T-helper 17 cell (primary cell): ENCODE data around the gene LYZL6. TPM values are rescaled to one million over a fixed set of nuclear protein-coding genes. Genes with fewer than 3 reads are reported as not detected.
A peak's percentile ranks its signal among the peaks of the same experiment; 100 is the strongest.
"Not testable (repeated sequence)": the region's sequence is repeated elsewhere in the genome, so short reads cannot be mapped to it uniquely, and the experiment has no call there.

ENCODE experiments used
- ATAC-seq: fragments of 150-1000 bp; cut with Tn5 transposase; 2 replicates; pipeline ENCODE4 v1.10.0; 2021; ENCODE audit warnings: mild to moderate bottlenecking, moderate library complexity
- DNase-seq, 3 donors: peaks; one replicate each; pipeline versions ENCODE4 v3.0.0 to v3.0.0-alpha.2; 2020 to 2021
- H3K9me3 ChIP-seq: one replicate; pipeline ENCODE4 v1.7.0; 2013; ENCODE audit warnings: low read length, mild to moderate bottlenecking; ENCODE audit not compliant: control insufficient read depth, poor library complexity, severe bottlenecking
- H3K27ac Mint-ChIP-seq: one replicate; pipeline ENCODE4 v1.8.0; 2022; ENCODE audit warnings: mild to moderate bottlenecking, moderate library complexity, mixed read lengths
- H3K27me3 Mint-ChIP-seq: one replicate; pipeline ENCODE4 v1.8.0; 2022; ENCODE audit warnings: mixed read lengths
- H3K36me3 Mint-ChIP-seq: one replicate; pipeline ENCODE4 v1.8.0; 2022; ENCODE audit warnings: low read depth, mixed read lengths
- H3K4me1 Mint-ChIP-seq: one replicate; pipeline ENCODE4 v1.8.0; 2022; ENCODE audit warnings: mild to moderate bottlenecking, mixed read lengths
- H3K4me3 Mint-ChIP-seq: one replicate; pipeline ENCODE4 v1.8.0; 2022; ENCODE audit warnings: mild to moderate bottlenecking, moderate library complexity, mixed read lengths
- total RNA-seq, 4 donors: library from RNA in 2 of 4; stranded (reverse) in 2 of 4; gene quantifications; one replicate each; pipeline ENCODE4 v1.2.3 and lab custom pipeline; 2022 to 2026

Gene LYZL6
- total RNA-seq, 2 donors from 2014 or later: not detected

- H3K4me1 Mint-ChIP-seq: peaks cover 6% of the 10 kb centered on the region
- H3K36me3 Mint-ChIP-seq: no peaks in the 10 kb centered on the region
- DNase-seq: no peak
- no peak for ATAC-seq
- no peaks in the 10 kb centered on the region for H3K9me3 ChIP-seq
- H3K27ac Mint-ChIP-seq: no peak overlapping the region
- peaks cover 11% of the 10 kb centered on the region for H3K27me3 Mint-ChIP-seq
- no peak overlapping the region for H3K4me3 Mint-ChIP-seq
These were observed 28.6 kb upstream of the LYZL6 start for GRCh38 chr17:35972066-35972465.

GRCh38 chr17:35969558-35970380 is 26.3 kb upstream of the LYZL6 start:
- ATAC-seq: peak; percentile 48
- Mint-ChIP-seq H3K27ac (no peak overlapping the region), H3K4me1 (peaks cover 4% of the 10 kb centered on the region), H3K36me3 (no peaks in the 10 kb centered on the region), H3K27me3 (peaks cover 5% of the 10 kb centered on the region), H3K4me3 (no peak overlapping the region)
- peak; percentile 19 to 54 (median 24) for DNase-seq
- no peaks in the 10 kb centered on the region for H3K9me3 ChIP-seq

DNA sequence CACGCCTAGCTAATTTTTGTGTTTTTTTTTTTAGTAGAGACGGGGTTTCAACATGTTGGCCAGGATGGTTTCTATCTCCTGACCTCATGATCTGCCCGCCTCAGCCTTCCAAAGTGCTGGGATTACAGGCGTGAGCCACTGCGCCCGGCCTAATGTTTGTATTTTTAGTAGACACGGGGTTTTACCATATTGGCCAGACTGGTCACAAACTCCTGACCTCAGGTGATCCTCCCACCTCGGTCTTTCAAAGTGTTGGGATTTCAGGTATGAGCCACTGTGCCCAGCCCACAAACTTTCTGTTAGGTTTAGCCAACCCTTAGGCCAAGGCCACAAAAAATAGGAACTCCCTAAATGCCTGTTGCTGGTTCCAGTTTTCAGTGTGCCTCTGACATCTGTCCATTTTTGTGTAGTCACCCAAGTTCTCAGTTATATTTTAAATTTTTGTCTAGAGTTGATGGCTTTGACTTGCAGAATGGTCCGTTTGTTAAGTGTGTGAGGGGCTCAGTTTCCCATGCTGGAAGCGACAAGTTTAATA is 25.1 kb upstream of the LYZL6 start:
- Mint-ChIP-seq H3K27ac (no peak overlapping the region), H3K27me3 (peaks cover 8% of the 10 kb centered on the region), H3K4me1 (peaks cover 4% of the 10 kb centered on the region), H3K36me3 (no peaks in the 10 kb centered on the region), H3K4me3 (no peak overlapping the region)
- DNase-seq: no peak
- H3K9me3 ChIP-seq: no peaks in the 10 kb centered on the region
- ATAC-seq: no peak

DNA sequence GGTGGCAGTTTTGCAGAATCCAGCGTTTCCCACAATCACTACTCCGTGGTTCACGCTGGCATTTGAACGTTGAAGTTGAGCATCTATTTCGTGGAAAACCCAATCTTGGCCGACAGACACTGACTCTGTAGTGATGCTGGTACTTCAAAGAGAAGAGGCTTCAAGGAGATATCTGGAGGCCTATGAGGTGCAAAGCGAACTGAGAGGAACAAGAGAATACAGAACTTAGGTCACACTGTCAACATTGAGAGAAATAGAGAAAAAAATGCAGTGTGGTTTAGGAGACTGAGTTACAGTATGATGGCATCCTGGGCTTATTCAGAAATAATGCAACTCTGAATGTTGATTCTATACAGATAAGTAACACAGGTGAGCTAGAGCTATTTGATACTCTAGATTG is 21.8 kb upstream of the LYZL6 start:
- no peak for DNase-seq
- Mint-ChIP-seq H3K36me3 (no peaks in the 10 kb centered on the region), H3K27me3 (peaks cover 29% of the 10 kb centered on the region), H3K27ac (no peak overlapping the region), H3K4me3 (no peak overlapping the region), H3K4me1 (peaks cover 4% of the 10 kb centered on the region)
- ATAC-seq: no peak
- no peaks in the 10 kb centered on the region for H3K9me3 ChIP-seq

DNA sequence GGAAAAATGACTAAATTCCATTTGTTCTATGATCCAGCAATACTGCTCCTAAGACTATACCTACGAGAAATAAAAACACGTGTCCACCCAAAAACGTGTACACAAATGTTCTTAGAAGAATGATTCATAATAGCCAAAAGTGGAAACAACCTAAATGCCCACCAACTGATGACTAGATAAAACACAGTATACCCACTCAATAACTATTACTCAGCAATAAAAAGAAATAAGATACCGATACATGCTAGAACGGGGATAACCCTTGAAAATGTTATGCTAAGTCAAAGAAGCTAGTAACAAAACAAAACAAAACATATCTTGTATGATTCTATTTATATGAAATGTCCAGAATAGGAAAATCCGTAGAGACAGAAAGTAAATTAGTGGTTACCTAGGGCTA is 20.1 kb upstream of the LYZL6 start:
- H3K27me3 Mint-ChIP-seq: peaks cover 41% of the 10 kb centered on the region
- ATAC-seq (no peak), DNase-seq (no peak)
- H3K9me3 ChIP-seq: no peaks in the 10 kb centered on the region
- H3K4me1 Mint-ChIP-seq: no peaks in the 10 kb centered on the region
- H3K27ac Mint-ChIP-seq: no peak overlapping the region
- no peaks in the 10 kb centered on the region for H3K36me3 Mint-ChIP-seq
- H3K4me3 Mint-ChIP-seq: no peak overlapping the region

DNA sequence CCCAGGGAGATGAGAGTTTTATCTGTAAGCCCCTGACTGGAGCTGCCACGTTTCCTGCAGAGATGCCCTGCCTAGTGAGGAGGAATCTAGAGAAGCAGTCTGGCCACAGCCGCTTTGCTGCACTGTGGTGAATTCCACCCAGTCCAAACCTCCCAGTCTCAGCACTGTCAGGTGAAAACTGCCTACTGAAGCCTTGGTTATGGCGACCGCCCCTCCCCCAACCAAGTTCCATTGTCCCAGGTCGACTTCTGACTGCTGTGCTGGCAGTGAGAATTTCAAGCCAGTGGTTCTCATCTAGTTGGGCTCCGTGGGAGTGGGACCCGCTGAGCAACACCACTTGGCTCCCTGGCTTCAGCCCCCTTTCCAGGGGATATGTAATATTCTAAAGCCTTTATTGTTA is 10.2 kb upstream of the LYZL6 start:
- H3K9me3 ChIP-seq: no peaks in the 10 kb centered on the region
- Mint-ChIP-seq H3K4me3 (no peak overlapping the region), H3K36me3 (no peaks in the 10 kb centered on the region), H3K4me1 (peaks cover 3% of the 10 kb centered on the region), H3K27me3 (peaks cover 30% of the 10 kb centered on the region), H3K27ac (no peak overlapping the region)
- DNase-seq: no peak
- ATAC-seq: no peak

- DNase-seq (no peak), ATAC-seq (no peak)
- Mint-ChIP-seq H3K4me1 (peaks cover 3% of the 10 kb centered on the region), H3K4me3 (no peak overlapping the region), H3K27ac (no peak overlapping the region), H3K27me3 (peaks cover 19% of the 10 kb centered on the region), H3K36me3 (no peaks in the 10 kb centered on the region)
- no peaks in the 10 kb centered on the region for H3K9me3 ChIP-seq
These were observed 5.9 kb upstream of the LYZL6 start for GRCh38 chr17:35949401-35949800.

DNA sequence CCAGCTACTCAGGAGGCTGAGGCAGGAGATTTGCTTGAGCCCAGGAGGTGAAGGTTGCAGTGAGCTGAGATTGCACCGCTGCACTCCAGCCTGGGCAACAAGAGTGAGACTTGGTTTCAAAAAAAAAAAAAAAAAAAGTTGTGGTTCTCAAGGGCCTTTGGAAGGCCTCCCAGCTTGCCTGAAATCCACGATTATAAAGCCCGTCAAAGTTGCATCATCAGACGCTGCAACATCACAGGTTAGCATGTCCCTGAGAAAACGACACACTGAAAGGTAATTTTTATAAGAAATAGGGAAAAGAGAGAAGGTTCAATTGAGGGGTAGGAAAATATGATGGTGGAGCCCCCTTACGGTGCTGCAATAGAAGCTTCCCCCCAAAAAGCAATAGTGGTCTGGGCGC is 4.6 kb upstream of the LYZL6 start:
- Mint-ChIP-seq H3K36me3 (no peaks in the 10 kb centered on the region), H3K4me1 (peaks cover 3% of the 10 kb centered on the region), H3K27ac (no peak overlapping the region), H3K4me3 (no peak overlapping the region), H3K27me3 (peaks cover 23% of the 10 kb centered on the region)
- no peak for DNase-seq
- H3K9me3 ChIP-seq: no peaks in the 10 kb centered on the region
- no peak for ATAC-seq

DNA sequence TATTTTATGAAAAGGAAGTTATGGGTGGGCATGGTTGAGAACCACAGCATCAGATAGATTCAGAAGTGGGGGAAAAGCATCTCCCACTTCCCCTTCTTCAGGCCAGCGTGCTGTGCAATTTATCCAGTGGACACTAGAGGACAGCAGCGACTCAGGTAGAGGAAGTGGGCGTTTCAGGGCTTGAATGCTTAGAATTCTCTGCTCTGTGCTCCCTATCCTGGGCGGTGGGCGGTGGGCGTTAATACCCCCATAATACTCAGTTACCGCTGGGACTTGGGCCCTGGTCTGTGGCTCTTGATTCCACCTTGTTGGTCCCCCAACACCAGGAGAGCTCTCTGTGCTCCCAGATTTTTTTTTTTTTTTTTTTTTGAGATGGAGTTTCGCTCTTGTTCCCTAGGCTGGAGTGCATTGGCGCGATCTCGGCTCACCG is 3.7 kb upstream of the LYZL6 start:
- no peaks in the 10 kb centered on the region for H3K36me3 Mint-ChIP-seq
- H3K9me3 ChIP-seq: no peaks in the 10 kb centered on the region
- no peak overlapping the region for H3K4me3 Mint-ChIP-seq
- no peaks in the 10 kb centered on the region for H3K4me1 Mint-ChIP-seq
- DNase-seq: peak in 1 of 3 donors; percentile 11
- peaks cover 23% of the 10 kb centered on the region for H3K27me3 Mint-ChIP-seq
- no peak overlapping the region for H3K27ac Mint-ChIP-seq
- peak; percentile 71 for ATAC-seq

GRCh38 chr17:35944151-35944550 is 638 bp upstream of the LYZL6 start:
- H3K9me3 ChIP-seq: no peaks in the 10 kb centered on the region
- Mint-ChIP-seq H3K27ac (no peak overlapping the region), H3K4me3 (no peak overlapping the region), H3K27me3 (peaks cover 23% of the 10 kb centered on the region), H3K36me3 (no peaks in the 10 kb centered on the region), H3K4me1 (no peaks in the 10 kb centered on the region)
- DNase-seq (no peak), ATAC-seq (no peak)

DNA sequence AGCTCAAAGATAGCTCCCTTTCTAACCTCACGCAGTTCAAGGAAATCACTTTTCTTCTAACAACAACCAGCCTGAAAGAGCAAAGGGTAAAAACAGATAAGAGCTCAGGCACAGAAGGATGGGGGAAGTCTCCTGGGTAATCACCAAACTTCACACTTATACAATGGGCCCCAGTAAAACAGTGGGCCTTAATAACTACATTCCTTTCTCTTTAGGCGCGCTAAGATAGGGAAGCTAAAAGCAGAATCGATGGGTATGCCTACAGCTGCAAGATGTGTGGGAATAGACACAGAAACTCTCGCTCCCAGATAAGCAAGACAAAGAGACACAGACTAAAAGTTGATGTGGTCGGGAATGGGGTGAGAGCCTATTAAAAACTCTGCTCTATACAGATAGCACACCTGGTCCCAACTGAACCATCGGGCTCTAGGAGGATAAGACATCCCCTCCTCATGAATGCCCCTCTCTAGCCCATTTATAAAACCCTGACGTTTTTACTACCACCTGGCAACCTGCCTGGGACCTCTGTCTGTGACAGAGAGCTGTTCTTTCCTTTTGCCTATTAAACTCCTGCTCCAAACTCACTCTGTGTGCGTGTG is 826 bp downstream of the LYZL6 start:
- no peaks in the 10 kb centered on the region for H3K4me1 Mint-ChIP-seq
- no peaks in the 10 kb centered on the region for H3K36me3 Mint-ChIP-seq
- H3K4me3 Mint-ChIP-seq: no peak overlapping the region
- DNase-seq: no peak
- no peak overlapping the region for H3K27ac Mint-ChIP-seq
- no peak for ATAC-seq
- no peaks in the 10 kb centered on the region for H3K9me3 ChIP-seq
- peaks cover 23% of the 10 kb centered on the region for H3K27me3 Mint-ChIP-seq

DNA sequence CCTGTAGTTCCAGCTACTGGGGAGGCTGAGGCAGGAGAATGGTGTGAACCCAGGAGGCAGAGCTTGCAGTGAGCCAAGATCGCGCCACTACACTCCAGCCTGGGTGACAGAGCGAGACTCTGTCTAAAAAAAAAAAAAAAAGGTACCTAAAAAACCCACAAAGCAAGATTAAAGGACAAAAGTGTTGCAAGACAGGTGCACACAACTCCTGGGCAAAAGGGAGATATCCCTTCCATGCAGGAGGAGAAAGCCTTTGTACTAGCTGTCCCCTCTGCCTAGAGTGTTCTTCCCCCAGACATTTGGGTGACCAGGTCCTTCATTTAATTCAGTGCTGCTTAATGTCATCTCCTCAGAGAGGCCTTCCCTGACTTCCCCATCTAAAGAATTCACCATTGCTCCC is 5.0 kb downstream of the LYZL6 start:
- not testable (repeated sequence) for ATAC-seq

DNA sequence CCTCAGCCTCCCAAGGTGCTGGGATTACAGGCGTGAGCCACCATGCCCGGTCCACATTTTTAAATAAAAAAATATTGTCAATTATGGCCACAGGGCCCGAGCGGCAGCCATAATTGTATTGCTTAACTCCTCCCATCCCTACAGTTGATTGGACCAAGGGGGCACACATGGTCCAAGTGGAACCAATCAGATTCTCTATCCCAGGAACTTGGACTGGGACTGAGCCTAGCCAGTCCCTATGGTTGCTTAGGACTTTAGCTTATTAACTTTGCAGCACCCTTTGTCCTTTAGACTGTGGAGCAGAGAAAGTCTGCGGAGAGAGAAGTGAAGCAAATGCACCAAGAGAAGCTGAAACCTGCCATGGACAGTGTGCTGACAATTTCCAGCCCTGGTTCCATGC is 7.5 kb downstream of the LYZL6 start:
- no peak overlapping the region for H3K4me3 Mint-ChIP-seq
- ATAC-seq: no peak
- H3K9me3 ChIP-seq: no peaks in the 10 kb centered on the region
- no peaks in the 10 kb centered on the region for H3K4me1 Mint-ChIP-seq
- peaks cover 20% of the 10 kb centered on the region for H3K27me3 Mint-ChIP-seq
- DNase-seq: no peak
- H3K27ac Mint-ChIP-seq: no peak overlapping the region
- H3K36me3 Mint-ChIP-seq: no peaks in the 10 kb centered on the region

More for the DNA sequence above, 5.0 kb downstream of the LYZL6 start:
- not testable (repeated sequence) for H3K4me3 Mint-ChIP-seq, DNase-seq, H3K27ac Mint-ChIP-seq, H3K9me3 ChIP-seq, H3K4me1 Mint-ChIP-seq, H3K36me3 Mint-ChIP-seq
- H3K27me3 Mint-ChIP-seq: peaks cover 26% of the 10 kb centered on the region
